ENCODE data around the gene KRTAP5-5. TPM values are rescaled to one million over a fixed set of nuclear protein-coding genes. Genes with fewer than 3 reads are reported as not detected.

The KRTAP5-5 gene
- total and polyA plus RNA-seq, 2 of the 13 experiments (the other 11 are each of a cell fraction or from before 2014, with no cell fraction given): not detected

DNA sequence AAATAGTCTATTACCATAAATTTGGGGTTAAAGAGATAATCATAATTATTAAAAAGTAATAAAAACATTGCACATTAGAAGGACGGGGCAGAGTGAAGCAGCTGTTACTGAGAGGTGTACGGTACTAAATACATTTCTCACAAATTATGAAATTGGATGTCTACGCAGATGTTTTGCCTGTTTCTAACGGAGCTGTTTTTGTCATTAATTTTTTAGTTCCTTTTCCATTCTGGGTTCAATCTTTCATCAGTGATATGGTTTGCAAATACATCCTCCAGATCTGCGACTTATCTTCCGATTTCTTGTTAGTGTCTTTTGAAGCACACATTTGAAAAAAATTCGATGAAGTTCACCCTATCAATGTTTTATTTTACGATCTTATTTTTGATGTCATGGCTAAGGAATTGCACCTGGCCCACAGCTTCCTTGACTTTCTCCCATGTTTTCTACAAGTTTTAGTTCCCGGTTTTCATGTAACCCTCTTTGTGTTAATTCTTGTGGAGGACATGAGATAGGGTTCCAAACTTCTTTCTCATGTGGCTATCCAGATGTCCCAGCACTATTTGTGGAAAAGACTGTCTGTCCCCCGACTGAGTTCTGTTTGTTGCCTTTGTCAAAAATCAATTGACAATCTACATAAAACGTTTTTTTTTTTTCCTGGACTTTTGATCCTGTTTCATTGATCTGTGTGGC, 46.1 kb downstream of the KRTAP5-5 start (continued):
- TF ChIP-seq, protein P1, sequence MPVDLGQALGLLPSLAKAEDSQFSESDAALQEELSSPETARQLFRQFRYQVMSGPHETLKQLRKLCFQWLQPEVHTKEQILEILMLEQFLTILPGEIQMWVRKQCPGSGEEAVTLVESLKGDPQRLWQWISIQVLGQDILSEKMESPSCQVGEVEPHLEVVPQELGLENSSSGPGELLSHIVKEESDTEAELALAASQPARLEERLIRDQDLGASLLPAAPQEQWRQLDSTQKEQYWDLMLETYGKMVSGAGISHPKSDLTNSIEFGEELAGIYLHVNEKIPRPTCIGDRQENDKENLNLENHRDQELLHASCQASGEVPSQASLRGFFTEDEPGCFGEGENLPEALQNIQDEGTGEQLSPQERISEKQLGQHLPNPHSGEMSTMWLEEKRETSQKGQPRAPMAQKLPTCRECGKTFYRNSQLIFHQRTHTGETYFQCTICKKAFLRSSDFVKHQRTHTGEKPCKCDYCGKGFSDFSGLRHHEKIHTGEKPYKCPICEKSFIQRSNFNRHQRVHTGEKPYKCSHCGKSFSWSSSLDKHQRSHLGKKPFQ (CRISPR knock-in tag; IDR thresholded peaks at IDR 0.05; ENCODE audit: insufficient replicate concordance): peak; percentile 7
- TF ChIP-seq POGZ (CRISPR knock-in tag; IDR thresholded peaks at IDR 0.05): 0 out of 2 replicates have a peak, but pooled peaks have one; percentile 12
- no peak; the same call in none of the 2 replicates for TF ChIP-seq MBD4 (IDR thresholded peaks at IDR 0.05; ENCODE audit: borderline replicate concordance, low read length)
- peak; percentile 59 for TF ChIP-seq HDAC2 (CRISPR knock-in tag; IDR thresholded peaks at IDR 0.05)
- TF ChIP-seq SMAD3 (CRISPR knock-in tag; IDR thresholded peaks at IDR 0.05): peak; percentile 48; the same call in 1 of the 2 replicates
- no peak for TF ChIP-seq CAMTA2 (CRISPR knock-in tag; IDR thresholded peaks at IDR 0.05; ENCODE audit: borderline replicate concordance)
- TF ChIP-seq HHEX (CRISPR knock-in tag; IDR thresholded peaks at IDR 0.05): no peak
- no peak for TF ChIP-seq MEIS2 (CRISPR knock-in tag; IDR thresholded peaks at IDR 0.05)
- peak; percentile 10 for TF ChIP-seq PHF5A (CRISPR knock-in tag; IDR thresholded peaks at IDR 0.05; ENCODE audit: low read depth, unreplicated experiment)
- peak; percentile 89 for TF ChIP-seq GATAD2A (CRISPR knock-in tag; IDR thresholded peaks at IDR 0.05)
- peak; percentile 74 for TF ChIP-seq FOXA3 (CRISPR knock-in tag; IDR thresholded peaks at IDR 0.05)
- TF ChIP-seq, protein P2, sequence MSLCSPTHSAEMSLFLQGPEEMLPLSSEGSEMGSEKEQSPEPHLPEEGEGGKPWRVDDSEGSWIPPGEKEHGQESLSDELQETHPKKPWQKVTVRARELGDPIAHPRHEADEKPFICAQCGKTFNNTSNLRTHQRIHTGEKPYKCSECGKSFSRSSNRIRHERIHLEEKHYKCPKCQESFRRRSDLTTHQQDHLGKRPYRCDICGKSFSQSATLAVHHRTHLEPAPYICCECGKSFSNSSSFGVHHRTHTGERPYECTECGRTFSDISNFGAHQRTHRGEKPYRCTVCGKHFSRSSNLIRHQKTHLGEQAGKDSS (CRISPR knock-in tag; IDR thresholded peaks at IDR 0.05; ENCODE audit: borderline replicate concordance, low read depth): no peak
- TF ChIP-seq HNF4G (IDR thresholded peaks at IDR 0.05; ENCODE audit: borderline replicate concordance, low read depth, low read length): peak; percentile 83
- no peak for TF ChIP-seq HNF4G (CRISPR knock-in tag; IDR thresholded peaks at IDR 0.05; ENCODE audit: borderline replicate concordance, low read depth)
- no peak for TF ChIP-seq AGO2 (optimal IDR thresholded peaks at IDR 0.05; ENCODE audit: low read depth, low read length)
- TF ChIP-seq, protein P3, sequence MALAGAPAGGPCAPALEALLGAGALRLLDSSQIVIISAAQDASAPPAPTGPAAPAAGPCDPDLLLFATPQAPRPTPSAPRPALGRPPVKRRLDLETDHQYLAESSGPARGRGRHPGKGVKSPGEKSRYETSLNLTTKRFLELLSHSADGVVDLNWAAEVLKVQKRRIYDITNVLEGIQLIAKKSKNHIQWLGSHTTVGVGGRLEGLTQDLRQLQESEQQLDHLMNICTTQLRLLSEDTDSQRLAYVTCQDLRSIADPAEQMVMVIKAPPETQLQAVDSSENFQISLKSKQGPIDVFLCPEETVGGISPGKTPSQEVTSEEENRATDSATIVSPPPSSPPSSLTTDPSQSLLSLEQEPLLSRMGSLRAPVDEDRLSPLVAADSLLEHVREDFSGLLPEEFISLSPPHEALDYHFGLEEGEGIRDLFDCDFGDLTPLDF (CRISPR knock-in tag; IDR thresholded peaks at IDR 0.05): no peak
- TF ChIP-seq LCORL (IDR thresholded peaks at IDR 0.05): no peak
- TF ChIP-seq LCORL (CRISPR knock-in tag; IDR thresholded peaks at IDR 0.05): peak; percentile 51; the same call in 1 of the 2 replicates
- peak; percentile 86 for TF ChIP-seq PHF21A (CRISPR knock-in tag; IDR thresholded peaks at IDR 0.05)
- 0 out of 2 replicates have a peak, but pooled peaks have one; percentile 53 for TF ChIP-seq TOPORS (CRISPR knock-in tag; IDR thresholded peaks at IDR 0.05)
- peak; percentile 92 for TF ChIP-seq ISL2 (CRISPR knock-in tag; IDR thresholded peaks at IDR 0.05)
- TF ChIP-seq SNAPC2 (CRISPR knock-in tag; IDR thresholded peaks at IDR 0.05): peak; percentile 52; the same call in 1 of the 2 replicates
- TF ChIP-seq TAF1 (CRISPR knock-in tag; IDR thresholded peaks at IDR 0.05): no peak
- peak; percentile 96 for TF ChIP-seq NFIC (IDR thresholded peaks at IDR 0.05; ENCODE audit: low read length)
- TF ChIP-seq KDM6A (CRISPR knock-in tag; IDR thresholded peaks at IDR 0.05; ENCODE audit: low read depth): peak; percentile 51; the same call in 1 of the 2 replicates
- TF ChIP-seq SOX6 (IDR thresholded peaks at IDR 0.05): no peak
- peak; percentile 84 for TF ChIP-seq SOX6 (CRISPR knock-in tag; IDR thresholded peaks at IDR 0.05)
- no peak for TF ChIP-seq ZNF17 (CRISPR knock-in tag; IDR thresholded peaks at IDR 0.05)
- no peak for TF ChIP-seq ZNF678 (CRISPR knock-in tag; IDR thresholded peaks at IDR 0.05)
